Right renal cortex interstitium (tissue), 3 donors: ENCODE measurements around the gene SSH3. TPM values are rescaled to one million over a fixed set of nuclear protein-coding genes. Genes with fewer than 3 reads are reported as not detected.

Experiments
- DNase-seq, 3 donors: peaks; one replicate each; pipeline ENCODE4 v3.0.0-alpha.2; 2013; ENCODE audit warnings: low read depth in 3 of 3, low spot score in 2 of 3
- polyA plus RNA-seq, 3 donors: library from polyadenylated mRNA; unstranded; fragments of 120-200 nt; gene quantifications; one replicate each; pipeline ENCODE4 v1.2.1, GENCODE V29; 2013; ENCODE audit not compliant: insufficient read length in 3 of 3

The SSH3 gene
- polyA plus RNA-seq, 3 donors: 16.5 to 22.2 (median 19.6) TPM

- DNase-seq: no peak
Measured at GRCh38 chr11:67267188-67268080, 35.9 kb upstream of the SSH3 start.

GRCh38 chr11:67268081-67268961 lies 35.0 kb upstream of the SSH3 start:
- DNase-seq: no peak

GRCh38 chr11:67268962-67269268 lies 34.4 kb upstream of the SSH3 start:
- DNase-seq: no peak

GRCh38 chr11:67269401-67270255 lies 33.7 kb upstream of the SSH3 start:
- DNase-seq: no peak

GRCh38 chr11:67270256-67271204 lies 32.8 kb upstream of the SSH3 start:
- DNase-seq: no peak

- DNase-seq: no peak
Measured at GRCh38 chr11:67271205-67271540, 32.2 kb upstream of the SSH3 start.

- no peak for DNase-seq
Measured at GRCh38 chr11:67271541-67272284, 31.6 kb upstream of the SSH3 start.

GRCh38 chr11:67272327-67273259 lies 30.7 kb upstream of the SSH3 start:
- no peak for DNase-seq

GRCh38 chr11:67273260-67273990 lies 29.9 kb upstream of the SSH3 start:
- DNase-seq: no peak

- DNase-seq: no peak
Measured at GRCh38 chr11:67274768-67275605, 28.3 kb upstream of the SSH3 start.

GRCh38 chr11:67275606-67276409 lies 27.5 kb upstream of the SSH3 start:
- DNase-seq: no peak

- DNase-seq: no peak
Measured at GRCh38 chr11:67276781-67277230, 26.5 kb upstream of the SSH3 start.

- DNase-seq: no peak
Measured at GRCh38 chr11:67277231-67277961, 25.9 kb upstream of the SSH3 start.

GRCh38 chr11:67278135-67278938 lies 25.0 kb upstream of the SSH3 start:
- no peak for DNase-seq
